22Rv1 (cell line): ENCODE results near the gene ATP6V0C.

Source experiments
- CTCF ChIP-seq: fragments of 450-650 bp; IDR thresholded peaks from 2 replicates; pipeline ENCODE4 v1.5.1; 2017; ENCODE audit warnings: mild to moderate bottlenecking
- ZFX ChIP-seq: fragments of 450-650 bp; IDR thresholded peaks from 2 replicates; pipeline ENCODE4 v1.6.1; 2017; ENCODE audit warnings: antibody characterized with exemption, borderline replicate concordance

GRCh38 chr16:2517954-2518605, 4.3 kb downstream of the ATP6V0C start:
- no peak for TF ChIP-seq CTCF
- TF ChIP-seq ZFX: no peak
